NCI-H2227 treated with DMSO at 0.1 percent for 48 hours (cell line): ENCODE data around the gene NOL7.

ENCODE experiments used
- DNase-seq: peaks from one replicate; lab custom pipeline; 2025; lab: John Stamatoyannopoulos, UW

The NOL7 gene

DNA sequence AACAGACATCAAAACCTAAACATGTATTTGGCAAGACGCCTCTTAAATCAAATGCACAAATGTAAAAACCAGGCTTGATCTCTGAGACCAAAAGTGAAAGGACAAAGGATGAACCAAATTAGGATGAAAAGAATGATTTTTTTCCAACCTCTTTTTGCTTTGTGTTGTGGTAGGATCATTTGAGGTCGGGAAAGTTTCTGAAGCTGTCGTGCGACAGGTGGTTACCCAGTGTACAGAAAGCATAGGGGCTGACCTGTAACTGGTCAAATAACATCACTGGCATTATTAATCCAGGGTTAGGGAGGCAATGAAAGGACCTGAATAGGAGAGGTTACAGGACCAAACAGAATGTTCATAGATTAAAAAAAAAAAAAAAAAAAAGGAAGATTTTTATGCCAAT lies 18.1 kb upstream of the NOL7 start:
- no peak for DNase-seq

DNA sequence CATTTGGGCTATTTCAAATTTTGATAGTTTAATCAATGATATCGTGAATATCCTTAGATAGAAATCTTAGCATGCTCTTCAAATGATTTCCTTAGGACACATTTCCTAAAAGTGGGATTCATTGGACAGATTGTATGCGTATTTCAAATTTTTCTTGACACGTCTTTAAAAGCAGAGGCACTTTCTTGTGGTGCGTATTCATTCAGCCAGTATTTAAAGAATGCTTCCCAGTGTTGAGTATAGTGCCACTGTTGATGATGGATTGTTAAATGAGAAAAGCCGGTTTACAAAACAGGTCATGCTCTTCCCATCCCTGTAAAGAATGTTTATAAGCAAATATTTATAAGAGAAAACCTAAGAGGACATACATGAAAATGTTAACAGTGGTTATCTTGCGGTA lies 15.1 kb upstream of the NOL7 start:
- no peak for DNase-seq

DNA sequence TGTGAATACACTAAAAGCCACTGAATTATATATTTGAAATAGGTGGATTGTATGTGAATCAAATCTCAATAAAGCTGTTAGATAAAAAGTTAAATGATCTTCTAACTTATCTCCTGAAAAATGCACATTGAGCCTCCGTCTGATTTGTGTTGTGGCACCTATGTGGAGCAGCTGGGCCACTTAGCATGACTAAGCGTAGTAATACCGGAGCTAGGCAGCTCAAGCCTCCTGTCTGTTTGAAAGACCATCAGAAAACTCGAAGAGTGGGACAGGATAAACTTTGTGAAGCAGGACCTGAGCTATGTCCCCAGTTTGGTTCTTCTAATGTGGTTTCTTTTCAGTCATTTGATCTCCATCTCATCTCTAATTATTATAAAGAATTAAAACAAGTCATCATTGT lies 11.0 kb upstream of the NOL7 start:
- DNase-seq, result no peak

- DNase-seq, result no peak
Observed at GRCh38 chr6:13604546-13605416, 10.4 kb upstream of the NOL7 start.

- no peak for DNase-seq
Observed at GRCh38 chr6:13605634-13606033, 9.5 kb upstream of the NOL7 start.

DNA sequence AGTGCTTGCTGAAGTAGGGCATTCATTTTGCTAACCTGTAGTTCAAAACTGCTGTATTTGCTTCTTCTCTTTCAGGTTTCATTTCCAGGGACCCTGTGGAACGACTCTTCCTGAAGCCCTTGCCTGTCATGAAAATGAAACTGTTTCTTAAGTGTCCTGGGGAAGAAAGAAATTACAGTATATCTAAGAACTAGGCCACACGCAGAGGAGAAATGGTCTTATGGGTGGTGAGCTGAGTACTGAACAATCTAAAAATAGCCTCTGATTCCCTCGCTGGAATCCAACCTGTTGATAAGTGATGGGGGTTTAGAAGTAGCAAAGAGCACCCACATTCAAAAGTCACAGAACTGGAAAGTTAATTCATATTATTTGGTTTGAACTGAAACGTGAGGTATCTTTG lies 3.4 kb upstream of the NOL7 start:
- no peak for DNase-seq

DNA sequence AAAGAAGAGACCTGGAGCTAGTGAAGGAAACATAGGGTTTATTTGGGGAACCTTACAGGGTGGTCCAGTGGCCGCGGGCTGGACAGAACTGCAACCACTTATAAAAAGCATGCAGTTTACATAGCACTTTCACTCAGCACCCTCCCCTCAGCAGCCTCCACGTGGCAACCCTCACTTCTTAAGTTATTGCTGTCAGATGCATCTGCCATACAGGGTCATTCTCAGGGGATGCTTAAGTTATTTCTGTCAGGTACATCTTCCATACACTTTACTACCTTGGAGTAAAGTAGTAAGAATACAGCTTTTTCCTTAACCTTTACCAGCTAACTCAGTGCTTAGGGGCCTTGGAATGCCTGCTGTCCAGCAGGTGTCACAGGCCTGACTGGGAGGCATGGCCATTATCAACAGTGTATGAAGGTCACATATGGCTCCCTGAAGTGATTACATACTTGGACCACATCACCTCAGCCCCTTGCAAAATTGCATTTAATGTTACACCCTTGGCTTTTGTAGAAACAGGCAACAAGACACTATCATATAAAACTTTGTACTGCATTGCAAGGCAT lies 2.0 kb upstream of the NOL7 start:
- no peak for DNase-seq

- peak; percentile 45 for DNase-seq
Observed at GRCh38 chr6:13614126-13614925, 809 bp upstream of the NOL7 start.

DNA sequence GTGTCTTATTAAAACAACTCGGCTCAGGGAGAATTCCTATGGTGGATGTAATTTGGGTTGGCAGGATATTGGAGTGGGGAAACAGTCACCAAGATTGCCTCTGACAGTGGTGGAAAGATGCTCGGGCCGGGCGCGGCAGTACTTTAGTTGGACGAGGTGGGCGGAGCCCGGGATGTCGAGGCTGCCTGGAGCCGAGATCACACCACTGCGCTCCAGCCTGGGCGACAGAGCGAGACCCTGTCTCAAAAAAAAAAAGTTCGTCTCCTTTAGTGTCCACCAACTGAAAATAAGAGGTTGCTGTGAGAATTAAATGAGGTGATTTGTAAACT lies 621 bp downstream of the NOL7 start:
- peak; percentile 55 for DNase-seq

DNA sequence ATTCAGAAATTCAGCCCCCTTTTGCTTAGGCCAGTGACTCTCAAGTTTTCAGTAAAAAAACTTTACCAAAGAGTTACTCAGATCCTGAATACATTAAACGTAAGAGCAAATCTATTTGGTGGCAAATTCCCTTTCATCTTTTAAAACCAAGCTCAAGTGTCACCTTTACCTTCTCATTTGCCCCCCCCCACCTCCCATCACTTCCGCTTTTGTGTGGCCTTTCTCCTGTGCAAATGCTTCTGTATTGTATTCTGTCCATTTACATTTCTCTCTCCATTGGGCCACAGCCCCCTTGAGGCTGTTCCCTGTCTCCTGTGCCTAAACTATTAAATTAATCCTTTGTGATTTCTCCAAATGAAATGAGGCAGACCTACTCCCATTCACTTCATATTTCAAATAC lies 1.9 kb downstream of the NOL7 start:
- DNase-seq, result no peak

DNA sequence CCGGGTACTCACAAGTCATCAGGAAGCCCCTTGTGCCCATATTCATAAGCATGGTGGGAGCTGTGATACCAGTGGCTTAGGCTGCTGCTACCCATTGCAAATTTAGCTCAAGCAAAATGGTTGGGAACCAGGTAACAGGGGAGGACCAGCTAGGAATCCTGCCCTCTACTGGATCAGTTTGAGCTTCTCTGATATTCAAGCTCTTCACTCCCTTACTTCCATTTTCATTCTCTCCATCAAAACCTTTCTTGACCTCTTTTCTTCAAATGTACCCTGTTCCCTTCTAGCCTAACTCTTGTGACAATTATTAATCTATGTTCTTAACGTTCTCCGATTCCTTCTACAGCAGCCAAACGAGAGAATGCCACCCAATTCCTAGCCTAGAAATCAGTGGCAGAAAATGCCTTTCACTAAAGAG lies 9.7 kb downstream of the NOL7 start:
- peak; percentile 10 for DNase-seq

DNA sequence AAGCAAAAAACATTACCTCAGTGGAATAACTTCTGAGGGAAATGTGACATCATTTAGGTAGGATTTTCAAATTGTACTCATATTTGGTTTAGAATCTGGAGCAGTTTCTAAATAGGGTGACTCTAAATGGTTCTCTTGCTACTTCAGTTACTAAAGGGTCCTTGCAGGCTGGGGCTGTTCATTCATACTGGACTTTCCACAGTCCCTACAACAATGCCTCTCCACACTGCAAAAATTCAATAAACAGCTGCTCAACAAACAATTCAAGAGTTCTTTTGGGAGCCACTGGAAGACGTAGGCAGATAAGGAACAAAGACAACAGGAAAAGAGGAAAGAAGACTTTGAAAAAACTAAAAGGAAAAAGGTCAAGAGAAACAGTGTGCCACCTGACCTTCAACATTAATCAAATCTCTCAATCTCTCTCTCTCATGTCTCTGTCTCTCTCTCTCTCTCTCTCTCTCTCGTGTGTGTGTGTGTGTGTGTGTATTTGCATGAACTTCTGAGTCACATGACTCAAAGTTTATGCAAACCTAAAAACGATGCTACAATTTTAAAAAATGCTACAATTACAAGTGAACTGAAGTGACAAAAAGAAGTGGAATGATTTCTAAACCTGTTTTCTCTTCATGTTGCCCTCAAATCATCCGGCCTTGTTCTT lies 14.5 kb downstream of the NOL7 start:
- DNase-seq, result no peak

GRCh38 chr6:13630499-13630898 lies 15.4 kb downstream of the NOL7 start:
- no peak for DNase-seq

DNA sequence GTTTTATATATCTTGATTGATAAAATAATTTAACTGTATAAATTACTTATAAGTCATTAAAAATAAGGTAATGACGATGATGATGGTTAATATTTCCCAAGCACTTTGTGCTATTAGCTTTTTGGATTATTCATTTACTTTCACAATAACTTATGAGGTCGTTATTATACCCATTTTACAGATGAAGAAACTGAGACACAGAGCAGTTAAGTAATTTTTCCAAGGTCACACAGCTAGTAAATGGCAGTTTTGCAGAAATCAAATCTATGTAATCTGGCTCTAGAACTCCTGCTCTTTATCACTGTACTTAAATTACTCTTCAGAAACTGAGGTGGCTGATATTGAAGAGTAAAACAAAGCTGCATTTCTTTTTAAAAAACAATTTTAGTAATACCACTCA lies 18.2 kb downstream of the NOL7 start:
- no peak for DNase-seq

DNA sequence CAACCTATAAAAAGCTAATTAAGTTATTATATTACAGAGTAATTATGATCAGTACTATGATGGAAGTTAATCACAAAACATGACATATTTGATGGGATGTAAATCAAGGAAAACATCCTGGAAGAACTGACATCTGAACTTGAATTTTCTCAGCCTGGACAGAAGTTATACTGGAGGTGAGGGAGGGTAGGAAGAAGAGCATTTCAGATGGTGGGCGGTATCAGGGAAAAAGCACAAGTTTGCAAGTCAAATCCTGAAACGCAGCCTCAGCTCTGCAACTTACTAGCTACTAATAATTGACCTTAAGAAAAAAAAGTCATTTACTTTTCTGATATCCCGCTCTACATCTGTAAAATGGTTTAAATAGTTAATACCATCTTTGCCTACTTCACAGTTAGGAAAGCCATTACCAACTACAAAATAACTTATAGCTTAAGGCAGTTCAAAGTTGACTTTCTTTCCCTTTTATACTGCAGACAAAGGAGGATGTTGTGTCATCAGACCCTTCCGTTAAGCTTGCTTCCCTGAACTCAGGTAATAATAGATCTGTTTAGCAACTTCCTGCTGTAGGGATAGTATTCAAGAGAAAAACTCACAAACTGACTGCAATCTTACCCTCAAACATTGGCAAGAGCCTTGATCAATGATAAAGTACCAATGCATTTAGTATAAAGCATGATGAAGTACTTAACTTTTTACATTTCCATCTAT lies 21.0 kb downstream of the NOL7 start:
- no peak for DNase-seq

GRCh38 chr6:13638014-13638413 lies 22.9 kb downstream of the NOL7 start:
- DNase-seq, result no peak

GRCh38 chr6:13638626-13639025 lies 23.5 kb downstream of the NOL7 start:
- no peak for DNase-seq

DNA sequence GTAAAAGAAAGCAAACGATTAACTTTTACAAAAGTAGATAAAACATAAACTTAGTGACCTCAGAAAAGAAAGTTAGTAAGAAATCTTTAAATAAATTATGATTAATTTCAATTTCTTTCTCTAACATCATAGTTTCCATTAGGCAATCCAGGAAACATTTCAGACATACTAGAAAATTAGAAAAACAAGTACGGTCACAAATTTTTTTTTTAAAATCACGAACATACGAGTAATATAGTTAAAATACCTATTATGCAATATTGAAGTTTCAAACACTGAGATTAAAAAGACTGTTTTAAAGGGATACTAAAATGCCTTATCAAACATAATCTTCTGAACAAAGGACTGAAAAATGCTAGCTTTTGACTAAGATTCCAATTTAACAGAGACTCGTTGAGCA lies 26.2 kb downstream of the NOL7 start:
- DNase-seq, result no peak

DNA sequence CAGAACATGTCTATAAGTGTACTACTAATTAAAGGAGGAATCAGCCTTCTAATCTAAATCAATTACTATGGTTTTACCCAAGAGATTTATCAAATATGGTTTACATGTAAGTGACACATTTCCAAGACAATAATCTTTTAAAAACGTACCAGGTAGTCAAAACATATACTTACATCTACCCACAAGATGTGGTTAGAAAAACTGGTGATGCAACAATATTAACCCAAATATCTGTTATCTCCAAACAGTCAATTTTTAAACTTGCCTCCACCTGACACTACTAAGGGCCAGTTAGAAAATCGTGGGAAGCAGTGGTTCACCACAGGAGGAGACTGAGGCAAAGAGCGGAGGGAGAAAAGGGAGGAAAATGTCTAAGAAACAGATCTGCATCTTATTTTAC lies 28.0 kb downstream of the NOL7 start:
- no peak for DNase-seq

GRCh38 chr6:13648850-13649249 lies 33.7 kb downstream of the NOL7 start:
- DNase-seq, result no peak

- no peak for DNase-seq
Observed at GRCh38 chr6:13649393-13649792, 34.3 kb downstream of the NOL7 start.

DNA sequence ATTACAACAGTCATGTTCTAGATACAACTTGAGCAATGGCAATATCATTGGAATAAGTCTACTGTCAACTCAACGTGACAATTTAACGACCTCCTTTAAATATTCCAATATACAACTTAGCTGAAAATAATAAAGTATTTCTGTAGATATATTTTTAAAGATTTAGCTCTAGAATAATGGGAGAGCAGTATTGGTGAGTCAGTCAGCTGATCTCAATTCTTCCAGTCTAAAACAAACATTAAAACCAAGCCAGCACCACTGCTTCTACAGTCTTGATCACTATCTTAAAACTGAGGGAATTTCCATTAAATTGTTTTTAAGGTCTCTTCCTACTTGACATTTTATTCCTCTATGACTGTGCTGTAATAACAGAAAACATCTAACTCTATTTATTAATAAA lies 38.2 kb downstream of the NOL7 start:
- DNase-seq, result no peak
